ENCODE measurements around the gene HORMAD2.

DNA sequence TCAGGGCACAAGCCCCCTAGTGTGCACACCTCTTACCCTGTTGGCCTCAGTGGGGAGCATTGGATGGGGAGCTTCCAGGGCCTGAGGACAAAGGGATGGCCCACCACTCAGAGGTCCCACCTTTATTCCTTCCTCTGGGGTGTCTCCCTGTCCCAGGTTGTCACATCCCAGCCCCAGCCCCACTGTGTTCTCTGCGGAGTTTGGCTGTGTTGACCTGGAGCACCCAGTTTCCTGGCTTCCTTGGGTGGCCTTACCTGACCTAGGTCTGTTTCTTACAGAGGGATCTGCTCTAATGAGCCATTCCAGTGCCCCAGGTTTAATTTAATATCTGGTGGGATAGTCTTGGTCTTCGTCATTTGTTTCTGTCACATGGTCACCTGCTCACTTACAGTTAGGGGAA lies 38.8 kb upstream of the HORMAD2 start:
- TF ChIP-seq, protein P1, sequence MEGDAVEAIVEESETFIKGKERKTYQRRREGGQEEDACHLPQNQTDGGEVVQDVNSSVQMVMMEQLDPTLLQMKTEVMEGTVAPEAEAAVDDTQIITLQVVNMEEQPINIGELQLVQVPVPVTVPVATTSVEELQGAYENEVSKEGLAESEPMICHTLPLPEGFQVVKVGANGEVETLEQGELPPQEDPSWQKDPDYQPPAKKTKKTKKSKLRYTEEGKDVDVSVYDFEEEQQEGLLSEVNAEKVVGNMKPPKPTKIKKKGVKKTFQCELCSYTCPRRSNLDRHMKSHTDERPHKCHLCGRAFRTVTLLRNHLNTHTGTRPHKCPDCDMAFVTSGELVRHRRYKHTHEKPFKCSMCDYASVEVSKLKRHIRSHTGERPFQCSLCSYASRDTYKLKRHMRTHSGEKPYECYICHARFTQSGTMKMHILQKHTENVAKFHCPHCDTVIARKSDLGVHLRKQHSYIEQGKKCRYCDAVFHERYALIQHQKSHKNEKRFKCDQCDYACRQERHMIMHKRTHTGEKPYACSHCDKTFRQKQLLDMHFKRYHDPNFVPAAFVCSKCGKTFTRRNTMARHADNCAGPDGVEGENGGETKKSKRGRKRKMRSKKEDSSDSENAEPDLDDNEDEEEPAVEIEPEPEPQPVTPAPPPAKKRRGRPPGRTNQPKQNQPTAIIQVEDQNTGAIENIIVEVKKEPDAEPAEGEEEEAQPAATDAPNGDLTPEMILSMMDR (IDR thresholded peaks at IDR 0.05 in 4 of 5, conservative IDR thresholded peaks at IDR 0.05 in 1 of 5) = no peak
- TF ChIP-seq POLR2A (IDR thresholded peaks at IDR 0.05) = no peak

Measured in gastrocnemius medialis (tissue), 4 donors.